GM12872 (cell line): ENCODE data around the gene PSMD1.

ENCODE experiments used
- TF ChIP-seq, protein P1 (sequence below): IDR thresholded peaks from 3 replicates; pipeline ENCODE4 v1.5.1; 2011; ENCODE audit warnings: low read depth, mild to moderate bottlenecking, low read length, moderate library complexity; ENCODE audit not compliant: insufficient read depth

Gene PSMD1

DNA sequence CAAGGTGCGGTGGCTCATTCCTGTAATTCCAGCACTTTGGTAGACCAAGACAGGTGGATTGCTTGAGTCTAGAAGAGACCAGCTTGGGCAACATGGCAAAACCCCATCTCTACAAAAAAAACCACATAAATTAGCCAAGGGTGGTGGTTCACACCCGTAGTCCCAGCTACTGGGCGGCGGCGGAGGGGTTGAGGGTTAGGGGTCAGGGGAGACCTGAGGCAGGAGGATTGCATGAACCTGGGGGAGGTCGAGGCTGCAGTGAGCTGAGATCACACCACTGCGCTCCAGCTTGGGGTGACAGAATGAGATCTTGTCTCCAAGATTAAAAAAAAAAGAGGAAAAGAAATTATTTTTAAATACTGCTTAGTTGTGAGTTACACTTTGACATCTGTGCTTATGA lies 69.5 kb downstream of the PSMD1 start:
- TF ChIP-seq, protein P1, sequence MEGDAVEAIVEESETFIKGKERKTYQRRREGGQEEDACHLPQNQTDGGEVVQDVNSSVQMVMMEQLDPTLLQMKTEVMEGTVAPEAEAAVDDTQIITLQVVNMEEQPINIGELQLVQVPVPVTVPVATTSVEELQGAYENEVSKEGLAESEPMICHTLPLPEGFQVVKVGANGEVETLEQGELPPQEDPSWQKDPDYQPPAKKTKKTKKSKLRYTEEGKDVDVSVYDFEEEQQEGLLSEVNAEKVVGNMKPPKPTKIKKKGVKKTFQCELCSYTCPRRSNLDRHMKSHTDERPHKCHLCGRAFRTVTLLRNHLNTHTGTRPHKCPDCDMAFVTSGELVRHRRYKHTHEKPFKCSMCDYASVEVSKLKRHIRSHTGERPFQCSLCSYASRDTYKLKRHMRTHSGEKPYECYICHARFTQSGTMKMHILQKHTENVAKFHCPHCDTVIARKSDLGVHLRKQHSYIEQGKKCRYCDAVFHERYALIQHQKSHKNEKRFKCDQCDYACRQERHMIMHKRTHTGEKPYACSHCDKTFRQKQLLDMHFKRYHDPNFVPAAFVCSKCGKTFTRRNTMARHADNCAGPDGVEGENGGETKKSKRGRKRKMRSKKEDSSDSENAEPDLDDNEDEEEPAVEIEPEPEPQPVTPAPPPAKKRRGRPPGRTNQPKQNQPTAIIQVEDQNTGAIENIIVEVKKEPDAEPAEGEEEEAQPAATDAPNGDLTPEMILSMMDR: no peak

DNA sequence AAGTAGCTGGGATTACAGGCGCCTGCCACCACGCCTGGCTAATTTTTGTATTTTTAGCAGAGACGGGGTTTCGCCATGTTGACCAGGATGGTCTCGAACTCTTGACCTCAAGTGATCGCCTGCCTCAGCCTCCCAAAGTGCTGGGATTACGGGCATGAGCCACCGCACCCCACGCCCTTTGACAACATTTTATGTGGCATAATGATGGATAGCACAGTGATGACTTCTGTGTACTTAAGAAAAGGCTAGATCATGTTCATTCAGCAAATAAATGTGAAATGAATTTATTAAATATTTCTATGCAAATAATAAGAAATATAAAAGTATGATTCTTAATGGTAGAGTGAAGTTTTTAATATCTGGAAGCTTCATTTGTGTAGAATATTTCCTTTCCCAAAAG lies 70.8 kb downstream of the PSMD1 start:
- TF ChIP-seq, protein P1: no peak

DNA sequence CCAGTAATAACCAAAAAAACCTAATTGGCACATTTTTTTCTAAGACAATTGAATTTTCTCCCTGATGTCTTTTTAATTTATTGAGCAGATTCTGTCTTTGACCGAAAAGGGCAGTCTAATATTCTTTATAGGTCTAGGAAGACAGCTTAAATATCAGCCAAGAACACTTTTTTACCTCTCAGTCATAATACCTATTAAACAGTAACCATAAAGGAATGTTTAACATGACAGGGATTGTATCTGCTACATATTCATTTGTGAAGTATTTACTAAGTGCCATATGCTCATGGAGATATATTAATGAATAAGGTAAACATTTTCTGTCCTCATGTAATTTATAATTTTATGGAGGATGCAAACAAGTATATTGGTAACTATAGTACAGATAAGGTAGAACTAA lies 71.3 kb downstream of the PSMD1 start:
- TF ChIP-seq, protein P1: no peak

DNA sequence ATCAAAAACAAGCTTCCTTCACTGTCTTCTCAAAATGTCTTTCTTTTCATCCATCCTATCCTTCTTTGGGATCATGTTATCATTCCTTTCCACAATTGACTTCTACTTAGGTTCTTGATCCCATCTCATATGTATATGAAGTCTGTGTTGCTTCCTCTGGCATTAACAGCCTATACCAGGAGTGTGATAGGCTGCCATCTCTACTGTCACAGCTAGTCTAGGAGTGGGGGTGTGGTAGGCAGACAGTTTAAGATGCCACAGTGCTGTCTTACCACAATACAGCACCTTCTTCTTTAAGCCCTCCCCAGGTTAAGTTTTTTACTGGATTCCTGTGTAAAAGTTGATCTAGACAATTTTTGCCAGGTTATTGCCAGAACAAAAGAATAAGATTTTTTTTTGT lies 71.9 kb downstream of the PSMD1 start:
- TF ChIP-seq, protein P1: no peak

DNA sequence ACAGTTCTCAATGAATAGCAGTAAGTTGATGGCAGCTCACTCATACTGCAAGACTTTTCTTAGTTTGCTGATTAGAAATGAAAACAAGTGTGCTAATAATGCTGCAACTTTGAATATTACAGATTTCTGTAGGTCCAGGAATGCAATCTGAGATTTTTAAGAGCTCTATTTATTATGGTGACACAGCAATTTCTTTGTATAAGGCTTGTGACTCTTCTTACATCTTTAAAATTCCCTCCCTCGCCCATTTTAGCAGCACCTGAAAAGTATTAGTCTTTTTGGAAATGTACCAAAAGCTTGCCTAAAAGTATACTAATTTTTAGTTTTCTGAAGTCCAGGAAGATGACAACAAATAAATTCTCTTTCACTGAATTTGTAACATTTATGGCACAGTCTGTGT lies 72.5 kb downstream of the PSMD1 start:
- TF ChIP-seq, protein P1: no peak

DNA sequence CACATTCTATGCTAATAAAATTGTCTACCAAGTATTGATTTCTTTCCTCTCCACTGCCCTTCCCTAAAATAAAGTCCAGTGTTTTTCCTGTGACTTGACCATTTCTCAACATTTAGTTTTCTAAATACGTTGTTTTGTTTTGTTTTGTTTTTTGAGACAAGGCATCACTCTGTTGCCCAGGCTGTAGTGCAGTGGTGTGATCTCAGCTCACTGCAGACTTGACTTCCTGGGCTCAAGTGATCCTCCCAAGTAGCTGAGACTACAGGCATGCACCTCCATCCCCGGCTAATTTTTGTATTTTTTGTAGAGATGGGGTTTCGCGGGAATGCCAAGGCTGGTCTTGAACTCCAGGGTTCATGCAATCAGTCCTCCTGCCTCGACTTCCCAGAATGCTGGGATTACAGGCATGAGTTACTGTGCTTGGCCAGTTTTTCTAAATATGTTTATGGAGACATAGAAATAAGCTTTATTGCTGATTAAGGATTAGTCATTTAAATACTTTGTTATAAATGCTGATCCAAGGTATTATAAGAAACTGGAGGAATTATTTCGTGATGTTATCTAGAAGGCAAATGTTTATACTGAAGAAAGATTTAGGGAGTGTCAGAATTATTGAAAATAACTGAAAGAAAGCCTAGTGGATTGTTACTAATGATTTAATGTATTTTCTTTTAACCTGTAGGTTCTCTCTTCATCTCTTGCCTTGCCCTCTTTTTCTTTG lies 73.8 kb downstream of the PSMD1 start:
- TF ChIP-seq, protein P1: no peak

DNA sequence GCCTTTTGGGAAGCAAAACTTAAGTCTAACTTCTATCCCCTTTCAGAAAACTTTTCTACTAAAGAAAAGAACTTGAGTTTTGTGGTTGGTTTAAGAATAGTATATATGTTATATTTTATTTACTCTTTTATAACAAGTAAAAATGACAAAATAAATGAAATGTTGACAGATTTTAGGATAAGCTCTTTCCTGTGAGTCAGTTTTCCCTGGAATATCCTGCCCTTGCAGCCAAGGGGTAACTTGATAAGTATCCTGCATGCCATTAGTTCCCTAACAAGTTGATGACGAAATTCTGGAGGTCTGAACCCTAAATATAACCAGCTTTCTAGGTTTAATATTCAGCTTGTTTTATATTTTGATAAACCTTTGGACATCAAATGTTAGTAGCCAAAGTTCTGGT lies 75.5 kb downstream of the PSMD1 start:
- TF ChIP-seq, protein P1: no peak
